ENCODE measurements around the gene NDRG4.

Gene NDRG4

GRCh38 chr16:58499615-58500351 lies at the start of gene NDRG4:
Gene NDRG4, plus strand, starts transcription at chr16:58500143. Its CDS starts 106 bp downstream, at chr16:58500249.
- peak in 1 of 2 donors; percentile 50 for DNase-seq (ENCODE audit: extremely low read depth in 1 of 2, low read depth in 1 of 2)

GRCh38 chr16:58450590-58450989 lies 49.4 kb upstream of the NDRG4 start:
- no peak for DNase-seq (ENCODE audit: extremely low read depth in 1 of 2, low read depth in 1 of 2)

- DNase-seq (ENCODE audit: extremely low read depth in 1 of 2, low read depth in 1 of 2), result no peak
Observed at GRCh38 chr16:58451265-58451689, 48.7 kb upstream of the NDRG4 start.

- no peak for DNase-seq (ENCODE audit: extremely low read depth in 1 of 2, low read depth in 1 of 2)
Observed at GRCh38 chr16:58451945-58452401, 48.0 kb upstream of the NDRG4 start.

- no peak for DNase-seq (ENCODE audit: extremely low read depth in 1 of 2, low read depth in 1 of 2)
Observed at GRCh38 chr16:58452640-58453039, 47.3 kb upstream of the NDRG4 start.

GRCh38 chr16:58454178-58454577 lies 45.8 kb upstream of the NDRG4 start:
- DNase-seq (ENCODE audit: extremely low read depth in 1 of 2, low read depth in 1 of 2), result no peak

- DNase-seq (ENCODE audit: extremely low read depth in 1 of 2, low read depth in 1 of 2), result no peak
Observed at GRCh38 chr16:58454856-58455255, 45.1 kb upstream of the NDRG4 start.

- DNase-seq (ENCODE audit: extremely low read depth in 1 of 2, low read depth in 1 of 2), result no peak
Observed at GRCh38 chr16:58455750-58456149, 44.2 kb upstream of the NDRG4 start.

- no peak for DNase-seq (ENCODE audit: extremely low read depth in 1 of 2, low read depth in 1 of 2)
Observed at GRCh38 chr16:58456193-58456592, 43.8 kb upstream of the NDRG4 start.

GRCh38 chr16:58458606-58459343 lies 41.2 kb upstream of the NDRG4 start:
- no peak for DNase-seq (ENCODE audit: extremely low read depth in 1 of 2, low read depth in 1 of 2)

GRCh38 chr16:58459344-58460218 lies 40.4 kb upstream of the NDRG4 start:
- peak; percentile 19 to 67 for DNase-seq (ENCODE audit: extremely low read depth in 1 of 2, low read depth in 1 of 2)

- DNase-seq (ENCODE audit: extremely low read depth in 1 of 2, low read depth in 1 of 2), result no peak
Observed at GRCh38 chr16:58460219-58460610, 39.7 kb upstream of the NDRG4 start.

- no peak for DNase-seq (ENCODE audit: extremely low read depth in 1 of 2, low read depth in 1 of 2)
Observed at GRCh38 chr16:58461056-58461455, 38.9 kb upstream of the NDRG4 start.

- DNase-seq (ENCODE audit: extremely low read depth in 1 of 2, low read depth in 1 of 2), result no peak
Observed at GRCh38 chr16:58461640-58462039, 38.3 kb upstream of the NDRG4 start.

- DNase-seq (ENCODE audit: extremely low read depth in 1 of 2, low read depth in 1 of 2), result no peak
Observed at GRCh38 chr16:58462089-58462488, 37.9 kb upstream of the NDRG4 start.

- no peak for DNase-seq (ENCODE audit: extremely low read depth in 1 of 2, low read depth in 1 of 2)
Observed at GRCh38 chr16:58462499-58462996, 37.4 kb upstream of the NDRG4 start.

GRCh38 chr16:58462997-58463941 lies 36.7 kb upstream of the NDRG4 start:
- DNase-seq (ENCODE audit: extremely low read depth in 1 of 2, low read depth in 1 of 2), result no peak

- no peak for DNase-seq (ENCODE audit: extremely low read depth in 1 of 2, low read depth in 1 of 2)
Observed at GRCh38 chr16:58464047-58464915, 35.7 kb upstream of the NDRG4 start.

Measured in stimulated activated CD8-positive, alpha-beta memory T cell treated with anti-CD3 and anti-CD28 coated beads, Interleukin-7, amount 100 ng/mL, for 48 hours (primary cell).